ENCODE measurements around the gene PPDPF. TPM values are rescaled to one million over a fixed set of nuclear protein-coding genes. Genes with fewer than 3 reads are reported as not detected.
"Not testable (repeated sequence)": the region's sequence is repeated elsewhere in the genome, so short reads cannot be mapped to it uniquely, and the experiment has no call there.

PPDPF gene
- polyA plus RNA-seq, 10 donors, result 138 to 325 (median 206) TPM

DNA sequence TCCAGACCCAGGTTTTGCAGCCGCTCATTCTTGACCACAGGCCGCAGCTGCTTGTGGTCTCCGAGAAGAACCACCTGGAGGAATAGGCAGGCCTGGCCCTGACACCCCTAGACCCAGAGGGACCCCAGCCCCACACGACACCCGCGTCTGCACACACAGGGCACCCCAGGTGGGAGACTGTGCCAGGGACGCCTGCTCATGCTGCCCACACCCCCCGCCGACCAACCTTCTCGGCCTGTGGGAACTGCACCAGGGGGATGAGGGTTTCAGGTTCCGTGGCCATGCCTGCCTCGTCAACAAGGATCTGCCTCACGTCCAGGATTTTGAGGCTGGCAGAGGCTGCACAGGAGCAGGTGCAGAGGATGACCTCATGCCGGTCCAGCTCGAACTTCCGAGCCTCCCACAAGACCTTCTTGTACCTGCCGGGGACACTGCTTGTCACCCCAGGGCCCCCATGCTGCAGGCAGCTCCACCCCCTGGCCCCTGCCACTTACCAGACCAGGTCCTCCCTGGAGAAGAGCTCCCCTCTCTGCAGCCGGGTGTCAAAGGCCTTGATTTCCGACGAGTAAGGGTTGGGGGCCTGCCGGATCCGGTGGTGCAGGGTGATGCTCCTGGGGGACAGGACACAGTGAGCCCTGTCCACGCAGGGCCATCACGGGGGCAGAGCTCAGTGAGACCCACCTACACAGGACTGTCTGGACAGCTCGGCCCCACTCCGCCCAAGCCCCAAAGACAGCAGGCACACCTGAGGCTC, 40.5 kb downstream of the PPDPF start:
- DNase-seq, result no peak

DNA sequence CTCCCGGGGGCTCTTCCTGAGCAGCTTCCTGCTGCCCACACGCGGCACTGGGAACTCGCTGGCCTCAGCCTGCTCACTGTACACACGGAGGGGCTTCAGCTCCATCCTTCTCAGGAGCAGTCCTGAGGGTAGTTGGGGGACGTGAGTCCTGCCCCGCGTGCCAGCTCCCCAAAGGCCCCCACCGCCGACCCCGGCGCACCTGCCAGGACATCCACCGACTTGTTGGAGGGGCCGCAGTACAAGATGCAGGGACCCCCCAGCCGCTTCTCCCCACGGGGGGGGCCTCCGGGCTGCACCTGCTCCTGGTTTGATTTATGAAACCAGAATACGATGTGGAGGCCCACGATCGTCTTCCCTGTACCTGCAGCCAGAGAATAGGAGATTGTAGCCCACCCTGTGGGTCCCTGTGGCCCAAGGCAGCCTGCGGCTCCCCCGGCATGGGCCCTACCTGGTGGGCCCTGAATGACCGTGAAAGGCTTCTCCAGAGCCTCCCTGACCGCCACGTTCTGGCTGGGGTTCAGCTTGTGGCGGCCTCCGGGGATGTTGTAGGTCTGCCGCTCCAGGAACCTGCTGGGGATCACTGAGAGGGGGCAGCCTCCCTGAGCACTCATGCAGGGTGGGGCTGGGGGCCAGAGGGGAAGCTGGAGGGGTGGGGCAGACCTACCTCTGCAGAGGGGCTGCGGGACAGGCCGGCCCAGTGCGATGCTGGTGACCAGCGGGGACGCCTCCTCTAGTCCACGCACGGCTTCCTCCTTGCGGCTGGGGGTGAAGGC, 41.2 kb downstream of the PPDPF start:
- DNase-seq, result no peak

DNA sequence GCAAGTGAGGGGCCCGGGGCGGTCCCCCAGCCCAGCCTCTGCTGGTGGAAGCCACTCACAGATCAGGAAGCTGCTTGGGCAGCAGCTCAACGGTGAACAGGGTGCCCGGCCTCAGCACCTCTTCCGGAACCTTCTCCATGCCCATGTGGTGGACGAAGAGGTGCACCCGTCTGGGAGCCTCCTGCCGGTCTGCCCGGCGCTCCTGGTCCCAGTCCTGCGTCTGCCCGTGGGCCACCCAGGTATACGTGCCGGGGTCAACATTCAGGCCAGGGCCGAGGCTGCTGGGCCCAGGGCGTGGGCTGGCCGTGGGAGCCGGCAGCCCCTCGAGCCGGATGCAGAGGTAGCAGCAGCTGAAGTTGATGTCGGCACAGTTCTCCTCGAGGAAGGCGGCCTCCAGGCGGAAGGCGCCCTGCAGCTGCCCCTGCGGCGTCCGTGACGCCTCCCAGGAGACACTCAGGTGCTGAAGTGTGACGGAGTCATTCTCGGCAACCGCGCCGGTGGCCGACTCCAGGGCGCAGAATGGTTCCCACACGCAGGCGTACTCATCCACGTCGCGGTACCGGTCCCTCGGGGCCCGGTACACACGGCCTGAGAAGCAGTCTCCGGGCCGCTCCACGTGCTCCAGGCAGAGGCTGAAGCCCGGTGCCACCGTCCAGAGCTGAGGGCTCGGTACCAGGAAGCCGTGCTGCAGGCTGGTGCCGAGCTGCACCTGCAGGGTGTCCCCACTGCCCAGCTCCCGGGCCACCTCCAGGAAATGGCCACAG, 42.1 kb downstream of the PPDPF start:
- DNase-seq, result no peak

DNA sequence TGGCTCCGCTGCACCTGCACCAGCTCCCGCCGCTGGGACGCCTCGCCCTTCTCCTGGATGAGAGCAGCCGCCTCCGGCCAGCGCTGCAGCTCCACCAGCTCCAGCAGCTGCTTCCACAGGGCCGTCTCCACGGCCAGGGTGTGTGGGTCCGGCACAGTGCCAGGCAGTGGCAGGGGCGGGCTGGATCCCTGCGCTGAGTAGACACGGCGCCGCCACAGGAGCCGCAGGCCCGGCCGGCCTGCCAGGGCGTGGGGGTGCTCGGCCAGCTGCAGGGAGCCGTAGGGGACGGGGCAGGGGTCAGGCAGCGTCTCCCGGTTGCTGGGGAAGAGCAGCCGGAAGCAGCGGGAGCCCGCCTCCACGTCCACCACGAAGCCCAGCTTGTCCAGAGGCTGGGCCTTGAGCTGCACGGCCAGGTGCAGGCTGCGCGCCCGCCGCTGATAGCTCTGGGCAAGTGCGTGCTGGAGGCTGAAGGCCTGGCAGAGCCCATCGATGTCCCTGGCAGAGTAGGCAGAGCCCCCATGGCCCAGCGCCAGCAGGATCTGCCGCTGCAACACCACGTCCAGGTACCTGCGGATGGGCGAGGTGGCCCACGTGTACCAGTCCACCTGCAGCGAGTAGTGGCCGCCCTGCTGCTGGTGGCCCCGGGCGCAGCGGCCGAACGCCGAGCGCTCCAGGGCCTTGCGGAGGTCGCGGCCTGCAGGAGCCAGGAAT, 42.8 kb downstream of the PPDPF start:
- DNase-seq, result no peak

DNA sequence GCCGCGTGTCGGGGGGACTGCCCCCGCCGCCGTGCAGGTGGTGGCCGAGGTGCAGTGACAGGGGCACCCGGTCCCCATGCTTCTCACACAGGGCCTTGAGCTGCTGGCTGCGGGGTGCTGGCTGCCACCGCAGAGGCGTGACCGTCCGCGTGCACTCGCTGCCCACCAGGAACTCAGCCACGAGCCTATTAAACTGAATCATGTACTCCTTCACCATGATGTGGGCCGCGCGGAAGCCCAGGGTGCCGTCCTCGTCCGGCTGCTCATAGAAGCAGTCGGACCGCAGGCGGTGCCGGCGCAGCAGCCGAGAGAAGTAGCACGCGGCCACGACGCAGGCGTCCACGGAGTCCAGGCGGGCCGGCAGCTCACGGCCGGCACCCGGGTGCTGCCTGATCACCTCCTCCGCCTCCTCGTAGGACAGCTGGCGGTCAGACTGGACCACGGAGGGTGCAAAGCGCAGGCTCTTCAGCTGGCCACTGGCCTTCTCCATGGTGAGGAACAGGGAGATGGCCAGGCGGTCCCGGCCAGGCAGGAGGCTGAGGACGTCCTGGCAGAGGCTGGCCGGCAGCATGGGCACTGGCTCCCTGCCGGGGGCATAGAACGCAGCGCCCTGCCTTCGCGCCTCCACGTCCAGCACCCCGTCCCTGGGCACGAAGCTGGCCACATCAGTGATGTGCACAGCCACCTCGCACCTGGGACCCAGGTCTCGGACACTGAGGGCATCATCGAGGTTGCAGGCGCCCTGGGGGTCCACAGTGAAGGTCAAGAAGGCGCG, 43.7 kb downstream of the PPDPF start:
- no peak for DNase-seq

DNA sequence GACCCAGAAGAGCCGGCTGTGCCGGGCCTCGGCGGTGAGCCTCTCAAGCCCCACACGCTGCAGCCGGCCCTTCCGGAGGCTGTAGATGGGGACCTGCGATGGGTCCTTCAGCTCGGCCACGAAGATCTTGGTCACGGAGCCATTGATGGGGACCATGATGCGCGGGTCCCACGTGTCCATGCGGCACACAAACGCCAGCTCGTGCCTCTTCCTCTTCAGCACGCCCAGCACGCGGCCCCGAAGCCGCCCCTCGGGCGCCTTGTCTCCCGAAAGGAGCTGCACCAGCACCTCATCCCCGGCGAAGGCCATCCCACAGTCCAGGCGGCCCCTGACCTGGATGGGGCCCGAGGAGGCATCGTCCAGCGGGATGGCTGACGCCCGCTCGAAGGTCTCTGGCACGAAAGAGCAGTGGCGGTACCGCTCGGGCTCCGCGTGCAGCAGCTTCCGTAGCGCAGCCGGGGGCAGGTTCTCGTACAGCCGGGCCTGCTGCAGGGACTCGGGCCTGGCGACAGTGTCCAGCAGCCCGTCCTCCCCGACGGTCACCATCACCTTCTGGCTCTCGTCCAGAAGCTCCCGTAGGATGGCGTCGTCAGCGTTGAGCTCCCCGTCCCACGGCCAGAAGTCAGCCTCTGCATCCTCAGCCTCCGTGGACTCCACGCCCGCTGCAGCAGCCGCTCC, 44.6 kb downstream of the PPDPF start:
- DNase-seq, result no peak

DNA sequence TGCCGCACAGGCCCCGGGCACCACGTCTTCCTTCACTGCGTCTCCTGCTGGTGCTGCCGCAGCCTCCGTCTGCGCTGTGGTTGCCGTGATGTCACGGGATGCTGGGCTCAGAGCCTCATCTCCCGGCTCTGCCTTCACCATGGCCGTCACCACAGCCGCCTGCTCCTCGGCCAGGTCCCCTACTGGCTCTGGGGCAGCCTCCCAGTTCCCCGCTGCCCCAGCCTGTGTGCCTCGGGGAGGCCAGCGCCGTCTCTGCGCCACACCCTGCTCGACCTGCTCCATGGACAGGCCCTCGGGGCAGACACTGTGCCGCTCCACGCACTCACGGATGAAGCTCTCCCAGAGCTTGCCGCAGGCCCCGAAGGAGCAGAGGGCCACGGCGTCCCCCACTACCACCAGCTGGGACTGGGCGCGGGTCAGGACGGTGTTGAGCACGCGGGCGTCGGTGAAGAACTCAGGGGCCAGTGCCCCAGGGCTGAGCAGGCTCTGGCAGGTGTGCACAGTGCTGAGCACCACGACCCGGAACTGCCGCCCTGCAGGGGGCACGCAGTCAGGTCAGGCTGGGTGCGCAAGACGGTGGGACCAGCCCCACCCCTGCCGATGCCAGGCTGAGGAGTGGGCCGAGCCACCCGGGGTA, 45.3 kb downstream of the PPDPF start:
- DNase-seq, result no peak

DNA sequence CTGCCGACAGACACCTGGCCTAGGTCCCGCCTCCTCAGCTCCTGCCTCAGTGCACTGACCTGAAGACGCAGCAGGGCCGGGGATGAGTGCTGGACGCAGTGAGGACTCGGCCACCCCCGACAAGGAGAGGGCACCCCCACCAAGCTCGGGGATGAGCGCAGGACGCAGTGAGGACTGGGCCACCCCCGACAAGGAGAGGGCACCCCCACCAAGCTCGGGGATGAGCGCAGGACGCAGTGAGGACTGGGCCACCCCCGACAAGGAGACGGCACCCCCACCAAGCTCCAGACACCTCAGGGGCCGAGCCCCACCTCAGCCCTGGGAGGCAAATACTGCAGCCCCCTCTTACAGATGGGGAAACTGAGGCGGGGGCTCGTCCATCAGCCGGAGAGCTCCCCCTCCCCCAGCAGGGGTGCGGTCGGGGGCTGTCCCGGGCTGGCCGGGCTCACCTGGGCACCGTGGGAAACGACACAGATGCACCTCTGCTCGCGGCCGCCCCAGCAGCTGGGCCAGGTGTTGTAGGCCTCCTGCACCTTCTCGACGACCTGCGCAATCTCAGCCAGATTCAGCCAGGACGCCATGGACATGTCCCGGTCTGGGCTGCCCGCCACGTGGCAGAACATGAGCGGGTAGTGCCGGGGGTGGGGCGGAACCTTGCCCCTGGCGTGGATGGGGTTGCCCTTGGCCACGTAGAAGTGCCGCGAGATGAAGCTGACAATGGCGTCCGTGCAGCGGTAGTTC, 46.0 kb downstream of the PPDPF start:
- no peak for DNase-seq

DNA sequence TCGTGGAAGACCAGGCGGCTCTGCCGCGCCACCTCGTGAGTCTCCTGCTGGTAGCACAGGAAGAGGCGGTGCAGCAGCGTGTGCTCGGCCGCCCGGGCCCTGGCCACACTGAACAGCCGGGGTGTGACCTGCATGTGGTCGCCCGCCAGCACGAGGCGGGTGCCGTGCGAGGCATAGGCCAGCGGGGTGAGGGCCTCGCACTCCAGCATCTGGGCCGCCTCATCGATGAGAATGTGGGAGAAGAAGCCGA, 46.5 kb downstream of the PPDPF start:
- no peak for DNase-seq

DNA sequence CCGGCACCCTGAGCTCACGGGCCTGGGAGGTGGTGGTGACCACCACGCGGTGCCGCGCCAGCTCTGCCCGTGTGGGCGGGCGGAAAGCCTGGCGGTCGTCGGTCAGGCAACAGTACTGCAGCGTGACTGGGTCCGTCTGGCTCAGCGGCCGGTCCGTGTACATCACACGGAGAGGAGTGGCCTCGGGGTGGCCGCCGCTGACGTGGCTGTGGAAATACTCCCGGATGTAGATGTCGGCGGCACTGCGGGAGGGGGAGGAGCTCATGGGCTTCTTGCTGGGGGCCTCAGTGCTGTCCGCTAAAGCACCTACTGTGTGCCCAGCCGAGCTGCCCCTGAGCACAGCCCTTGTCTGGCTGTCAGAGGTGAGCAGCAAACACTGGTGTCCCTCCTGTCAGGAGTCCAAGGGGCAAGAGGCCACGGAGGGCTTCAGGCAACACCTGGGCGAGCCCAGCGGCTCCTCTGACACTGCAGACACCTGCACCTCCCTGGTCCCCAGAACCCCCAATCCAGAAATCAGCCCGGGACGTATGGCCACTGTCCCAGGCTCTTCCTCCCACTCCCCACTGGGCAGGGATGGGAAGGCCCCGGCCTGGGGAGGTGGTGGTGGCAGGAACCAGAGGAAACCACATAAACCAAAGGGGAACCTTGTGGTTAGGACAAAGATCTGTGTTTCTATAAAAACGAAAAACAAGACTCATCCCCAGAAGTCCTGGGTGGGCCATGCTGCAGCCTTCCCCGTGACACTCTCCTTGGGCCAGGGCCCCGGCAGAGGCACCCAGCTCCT, 47.0 kb downstream of the PPDPF start:
- DNase-seq, result no peak

DNA sequence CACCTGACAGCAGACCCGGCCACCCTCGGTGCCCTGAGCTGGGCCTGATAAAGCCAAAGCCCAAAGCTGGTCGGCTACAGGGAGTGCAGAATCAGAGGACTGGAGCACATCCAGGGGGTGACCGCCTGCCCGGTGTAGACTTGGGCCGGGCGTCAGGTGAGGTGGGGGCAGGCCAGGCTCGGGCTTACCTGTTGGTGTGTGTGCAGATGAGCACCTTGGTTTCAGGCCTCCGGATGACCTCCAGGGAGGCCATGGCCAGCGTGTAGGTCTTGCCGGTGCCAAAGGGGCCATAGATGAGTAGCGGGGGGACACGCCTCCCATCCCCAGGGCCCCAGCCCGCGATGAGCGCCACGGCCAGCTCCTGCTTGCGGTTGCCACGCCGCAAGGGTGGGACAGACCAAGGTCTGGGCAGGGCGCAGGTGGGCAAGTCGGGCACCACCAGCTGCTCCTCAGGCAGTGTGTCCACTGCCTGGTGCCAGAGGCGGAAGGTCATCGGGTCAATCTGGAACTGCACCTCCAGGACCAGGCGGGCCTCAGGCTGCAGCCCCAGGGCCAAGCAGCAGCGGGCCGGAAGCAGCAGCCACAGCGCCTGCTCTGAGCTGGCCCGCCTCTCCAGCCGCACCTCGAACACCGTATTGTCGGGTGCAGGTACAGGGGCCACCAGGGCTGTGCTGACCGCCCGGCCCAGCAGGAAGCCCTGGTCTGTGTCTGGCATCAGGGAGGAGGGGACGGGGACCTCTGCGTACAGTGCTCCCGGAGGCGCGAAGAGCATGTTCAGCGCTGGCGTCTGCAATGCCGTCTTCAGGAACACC, 47.8 kb downstream of the PPDPF start:
- no peak for DNase-seq

DNA sequence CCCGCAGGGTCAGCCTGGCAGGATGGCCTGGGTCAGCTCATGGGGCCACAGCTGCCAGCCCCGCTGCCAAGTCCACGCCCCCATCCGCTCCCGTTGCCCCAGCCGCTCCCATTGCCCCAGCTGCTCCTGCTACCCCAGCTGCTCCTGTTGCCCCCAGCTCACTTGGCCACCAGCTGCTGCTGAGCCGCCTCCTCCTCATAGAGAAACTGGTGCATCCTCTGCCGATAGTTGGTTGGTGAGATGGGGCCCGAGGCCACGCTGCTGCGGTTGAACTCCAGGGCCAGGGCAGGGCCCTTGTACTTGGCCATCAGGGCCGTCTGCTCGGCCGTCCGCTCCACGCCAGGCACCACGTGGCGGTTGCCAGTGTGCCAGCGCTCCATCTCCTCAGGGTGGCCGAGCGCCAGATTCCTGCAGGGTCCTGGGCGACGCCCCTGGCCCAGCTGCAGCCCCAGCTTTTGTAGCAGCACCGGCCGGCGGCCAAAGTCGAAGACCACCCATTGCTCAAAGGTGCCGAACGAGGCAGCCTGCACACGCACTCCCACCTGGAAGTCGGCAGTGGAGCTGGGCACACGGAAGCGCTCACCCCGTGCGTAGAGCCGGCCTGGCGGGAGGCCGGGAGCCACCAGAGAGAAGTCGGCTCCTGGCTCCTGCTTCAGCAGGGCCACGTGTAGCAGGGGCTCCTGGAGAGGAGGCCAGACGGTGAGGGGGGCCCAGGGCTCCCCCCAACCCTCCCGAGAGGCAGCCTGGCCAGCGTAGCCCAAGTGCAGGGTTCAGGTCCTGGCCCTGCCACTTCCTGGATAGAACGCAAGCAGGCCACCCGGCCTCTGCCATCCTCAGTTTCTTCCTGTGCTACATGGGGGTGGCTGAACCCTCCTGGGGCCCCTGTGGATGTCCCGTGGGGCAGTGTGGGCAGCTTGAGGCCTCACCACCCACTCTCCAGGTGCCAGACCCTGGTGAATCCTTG, 48.7 kb downstream of the PPDPF start:
- peak in 1 of 3 donors; percentile 47 for DNase-seq

DNA sequence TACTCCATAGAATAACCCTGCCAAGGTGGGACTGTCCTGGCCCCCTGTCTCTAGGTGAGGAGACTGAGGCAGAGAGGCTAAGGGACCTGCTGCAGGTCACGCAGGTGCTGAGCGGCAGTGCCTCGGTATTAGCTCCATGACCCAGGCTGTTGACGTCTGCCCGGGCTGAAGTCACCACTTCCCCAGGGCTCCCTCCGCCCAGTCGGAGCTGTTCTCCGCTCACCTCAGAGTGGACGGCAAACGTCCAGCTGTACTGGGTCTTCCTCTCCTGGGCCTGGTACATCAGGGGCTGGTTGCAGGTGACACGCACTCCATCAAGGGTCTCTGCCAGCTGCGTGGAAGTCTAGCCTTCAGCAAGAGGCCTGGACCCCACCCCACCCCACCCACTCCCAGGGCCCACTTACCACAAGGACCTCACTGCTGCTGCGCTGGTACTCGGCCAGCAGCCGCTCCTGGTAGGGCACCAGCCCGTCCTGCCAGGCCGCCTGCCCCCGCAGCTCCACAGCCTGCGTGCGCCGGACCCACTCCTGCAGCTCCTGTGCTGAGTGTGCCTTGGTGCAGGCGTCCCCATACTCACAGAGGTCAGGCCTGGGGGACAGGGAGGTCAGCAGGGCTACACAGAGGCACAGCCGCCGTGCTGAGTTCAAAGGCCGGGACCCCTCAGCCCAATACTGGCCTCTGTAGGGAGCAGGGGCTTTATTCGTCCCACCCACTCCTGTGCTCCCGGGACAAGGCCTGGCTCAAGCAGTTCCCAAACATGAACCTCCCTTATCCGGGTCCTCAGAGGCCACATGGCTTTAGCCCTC, 49.9 kb downstream of the PPDPF start:
- no peak for DNase-seq

DNA sequence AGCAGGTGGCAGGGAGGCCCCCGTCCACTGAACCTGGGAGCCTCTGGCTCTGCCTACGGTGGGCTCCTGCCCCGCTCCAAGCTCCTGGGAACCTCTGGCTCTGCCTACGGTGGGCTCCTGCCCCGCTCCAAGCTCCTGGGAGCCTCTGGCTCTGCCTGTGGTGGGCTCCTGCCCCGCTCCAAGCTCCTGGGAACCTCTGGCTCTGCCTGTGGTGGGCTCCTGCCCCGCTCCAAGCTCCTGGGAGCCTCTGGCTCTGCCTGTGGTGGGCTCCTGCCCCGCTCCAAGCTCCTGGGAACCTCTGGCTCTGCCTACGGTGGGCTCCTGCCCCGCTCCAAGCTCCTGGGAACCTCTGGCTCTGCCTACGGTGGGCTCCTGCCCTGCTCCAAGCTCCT, 50.5 kb downstream of the PPDPF start:
- DNase-seq, result not testable (repeated sequence)

All from muscle of back (tissue), 11 donors.